NCI-H526 treated with DMSO at 0.1 percent for 48 hours (cell line): ENCODE data around the gene TAS2R30.
"Not testable (repeated sequence)": the region's sequence is repeated elsewhere in the genome, so short reads cannot be mapped to it uniquely, and the experiment has no call there.

Source experiments
- DNase-seq: peaks from one replicate; lab custom pipeline; 2025; lab: John Stamatoyannopoulos, UW

The TAS2R30 gene

GRCh38 chr12:11114130-11114529 is 20.3 kb downstream of the TAS2R30 start:
- DNase-seq: not testable (repeated sequence)

DNA sequence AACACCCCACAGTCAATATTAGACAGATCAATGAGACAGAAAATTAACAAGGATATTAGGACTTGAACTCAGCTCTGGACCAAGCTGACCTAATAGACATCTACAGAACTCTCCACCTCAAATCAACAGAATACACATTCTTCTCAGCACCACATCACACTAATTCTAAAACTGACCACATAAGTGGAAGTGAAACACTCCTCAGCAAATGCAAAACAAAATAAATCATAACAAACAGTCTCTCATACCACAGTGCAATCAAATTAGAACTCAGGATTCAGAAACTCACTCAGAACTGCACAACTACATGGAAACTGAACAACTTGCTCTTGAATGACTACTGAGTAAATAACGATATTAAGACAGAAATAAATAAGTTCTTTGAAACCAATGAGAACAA is 23.2 kb downstream of the TAS2R30 start:
- not testable (repeated sequence) for DNase-seq

- DNase-seq: no peak
Measured at GRCh38 chr12:11108862-11109261, 25.6 kb downstream of the TAS2R30 start.

GRCh38 chr12:11107719-11108118 is 26.7 kb downstream of the TAS2R30 start:
- no peak for DNase-seq

GRCh38 chr12:11106288-11106687 is 28.2 kb downstream of the TAS2R30 start:
- no peak for DNase-seq

DNA sequence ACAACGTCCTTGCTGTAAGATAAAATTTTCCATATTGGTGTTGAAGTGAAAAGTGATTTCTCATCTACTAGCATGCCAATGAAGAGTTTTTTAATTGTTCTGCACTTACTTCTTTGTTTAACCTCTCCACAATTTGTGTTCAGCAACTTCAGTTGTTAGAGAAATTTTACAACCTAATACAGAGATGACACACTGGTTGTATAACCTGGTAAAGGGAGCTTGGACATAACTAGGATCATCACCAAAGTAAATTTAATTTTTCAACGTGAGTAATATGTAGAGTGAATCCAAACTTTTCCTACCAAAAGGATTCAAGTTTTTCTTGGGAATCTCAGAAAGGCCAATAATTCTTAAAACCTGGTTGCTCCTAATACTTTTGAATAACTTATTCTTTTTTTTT is 28.9 kb downstream of the TAS2R30 start:
- DNase-seq: no peak

DNA sequence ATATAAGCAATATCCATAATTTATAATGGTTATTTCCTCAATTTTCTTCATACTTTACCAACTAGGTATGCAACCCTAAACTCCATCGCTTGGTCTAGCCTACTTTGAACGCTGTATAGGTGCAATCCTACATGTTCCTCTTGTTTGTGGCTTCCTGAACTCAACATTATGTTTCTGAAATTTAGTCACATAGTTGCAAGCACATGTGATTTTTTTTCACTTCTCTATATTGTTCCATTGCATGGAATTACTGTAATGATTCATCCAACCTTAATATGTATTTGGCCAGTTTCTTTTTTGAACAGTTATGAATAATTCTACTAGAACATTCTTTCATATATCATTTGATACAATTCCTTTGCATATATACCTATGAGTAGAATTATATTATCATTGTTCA is 39.5 kb downstream of the TAS2R30 start:
- not testable (repeated sequence) for DNase-seq

- DNase-seq: no peak
Measured at GRCh38 chr12:11092128-11092527, 42.3 kb downstream of the TAS2R30 start, which contains the start of gene TAS2R43. Gene TAS2R43, minus strand, starts transcription at chr12:11092313. Its CDS starts 84 bp downstream, at chr12:11092229.

DNA sequence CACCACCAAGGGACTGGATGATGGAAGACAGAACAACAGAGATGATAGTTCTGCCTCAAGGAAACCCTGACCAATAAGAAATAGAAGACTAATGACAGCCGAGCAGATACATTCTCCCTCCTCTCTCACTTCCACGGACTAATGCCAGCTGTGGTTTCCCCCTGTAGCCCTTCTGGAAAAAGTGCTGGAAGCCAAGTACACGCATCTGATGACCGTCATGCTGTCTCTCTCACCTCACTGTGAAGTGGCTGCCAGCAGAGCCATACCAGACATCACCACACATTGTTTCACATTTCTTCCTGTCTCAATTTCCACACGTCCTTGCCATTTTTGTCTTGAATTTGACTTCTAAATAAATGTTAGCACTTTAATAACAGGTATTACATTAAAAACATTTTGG is 45.2 kb downstream of the TAS2R30 start:
- DNase-seq: no peak

GRCh38 chr12:11085419-11085818 is 49.0 kb downstream of the TAS2R30 start:
- DNase-seq: no peak
